ENCODE measurements around the gene GABPB1.
A peak's percentile ranks its signal among the peaks of the same experiment; 100 is the strongest.

The GABPB1 gene

DNA sequence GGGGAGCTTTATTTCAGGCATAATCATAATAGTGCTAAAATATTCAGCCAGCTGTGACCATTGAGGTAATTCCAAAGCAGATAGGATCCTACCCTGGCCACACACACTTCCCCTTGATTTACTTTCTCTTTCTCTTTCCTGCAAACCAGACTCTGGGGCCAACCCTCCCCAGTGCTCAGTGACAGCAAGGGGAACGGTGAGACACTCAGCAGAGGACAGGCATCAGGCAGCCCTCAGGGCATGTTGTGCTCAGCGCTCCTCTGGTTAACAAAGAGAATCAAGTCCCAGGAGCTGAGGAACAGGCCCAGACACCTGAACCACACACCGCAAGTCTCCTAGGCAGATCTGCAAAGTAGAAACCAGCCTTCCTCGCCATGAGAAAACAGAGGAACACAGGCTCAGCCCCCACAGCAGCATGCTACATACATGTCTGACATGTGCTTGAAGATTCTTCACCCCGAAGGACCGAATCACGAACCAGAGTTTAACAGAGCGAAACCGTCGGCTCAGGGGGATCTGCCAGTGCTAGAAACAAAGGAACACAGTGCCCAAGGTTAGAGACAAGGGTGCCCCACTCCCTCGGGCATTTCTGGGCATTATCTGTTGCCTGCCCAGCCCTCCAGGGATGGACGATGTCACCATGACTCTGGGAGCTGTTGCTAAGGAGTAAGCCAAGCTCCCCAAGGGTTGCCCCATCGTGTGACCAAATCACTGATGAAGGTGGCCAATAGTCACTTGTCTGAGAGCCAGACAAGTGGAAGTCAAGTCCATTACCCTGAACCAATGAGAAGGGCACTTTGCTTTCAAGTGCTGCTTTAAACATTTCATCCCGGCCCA, 107.0 kb downstream of the GABPB1 start:
- TF ChIP-seq, protein P1, sequence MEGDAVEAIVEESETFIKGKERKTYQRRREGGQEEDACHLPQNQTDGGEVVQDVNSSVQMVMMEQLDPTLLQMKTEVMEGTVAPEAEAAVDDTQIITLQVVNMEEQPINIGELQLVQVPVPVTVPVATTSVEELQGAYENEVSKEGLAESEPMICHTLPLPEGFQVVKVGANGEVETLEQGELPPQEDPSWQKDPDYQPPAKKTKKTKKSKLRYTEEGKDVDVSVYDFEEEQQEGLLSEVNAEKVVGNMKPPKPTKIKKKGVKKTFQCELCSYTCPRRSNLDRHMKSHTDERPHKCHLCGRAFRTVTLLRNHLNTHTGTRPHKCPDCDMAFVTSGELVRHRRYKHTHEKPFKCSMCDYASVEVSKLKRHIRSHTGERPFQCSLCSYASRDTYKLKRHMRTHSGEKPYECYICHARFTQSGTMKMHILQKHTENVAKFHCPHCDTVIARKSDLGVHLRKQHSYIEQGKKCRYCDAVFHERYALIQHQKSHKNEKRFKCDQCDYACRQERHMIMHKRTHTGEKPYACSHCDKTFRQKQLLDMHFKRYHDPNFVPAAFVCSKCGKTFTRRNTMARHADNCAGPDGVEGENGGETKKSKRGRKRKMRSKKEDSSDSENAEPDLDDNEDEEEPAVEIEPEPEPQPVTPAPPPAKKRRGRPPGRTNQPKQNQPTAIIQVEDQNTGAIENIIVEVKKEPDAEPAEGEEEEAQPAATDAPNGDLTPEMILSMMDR (IDR thresholded peaks at IDR 0.05), result no peak
- Histone ChIP-seq H3K36me3 (no peaks in the 10 kb centered on the region), H3K4me1 (ENCODE audit: control insufficient read depth in 1 of 2, insufficient read depth in 1 of 2, low read depth in 1 of 2, low read length in 1 of 2) (peaks cover 24 to 29% of the 10 kb centered on the region in 2 experiments), H3K4me3 (ENCODE audit: low read depth in 1 of 2, low read length in 1 of 2) (peak overlapping the region; percentile 28 to 31), H3K9me3 (no peaks in the 10 kb centered on the region), H3K27me3 (no peaks in the 10 kb centered on the region), H3K27ac (peak overlapping the region; percentile 91)

DNA sequence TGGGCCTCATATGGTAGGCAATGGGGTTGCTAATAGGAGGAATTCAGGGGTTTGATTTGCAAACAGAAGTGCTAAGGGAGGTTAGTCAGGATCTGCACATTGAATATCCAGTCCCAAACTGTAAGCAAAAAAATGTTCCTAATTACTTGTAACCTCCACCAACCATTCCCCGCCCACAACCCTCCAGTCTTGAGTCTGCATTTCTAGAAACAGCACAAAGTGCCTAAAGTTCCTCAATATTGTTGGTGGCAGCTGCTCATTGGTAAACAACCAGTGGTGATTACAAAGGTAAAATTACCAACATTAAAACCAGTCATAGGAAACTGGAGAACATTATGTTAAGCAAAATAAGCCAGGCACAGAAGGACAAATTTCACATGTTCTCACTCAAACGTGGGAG, 108.4 kb downstream of the GABPB1 start:
- no peak overlapping the region for H3K4me3 ChIP-seq (ENCODE audit: low read depth in 1 of 2, low read length in 1 of 2)
- H3K36me3 ChIP-seq, result no peaks in the 10 kb centered on the region
- H3K9me3 ChIP-seq, result no peaks in the 10 kb centered on the region
- peaks cover 24 to 29% of the 10 kb centered on the region in 2 experiments for H3K4me1 ChIP-seq (ENCODE audit: control insufficient read depth in 1 of 2, insufficient read depth in 1 of 2, low read depth in 1 of 2, low read length in 1 of 2)
- peak overlapping the region; percentile 91 for H3K27ac ChIP-seq
- TF ChIP-seq, protein P1 (IDR thresholded peaks at IDR 0.05), result no peak
- H3K27me3 ChIP-seq, result no peaks in the 10 kb centered on the region

DNA sequence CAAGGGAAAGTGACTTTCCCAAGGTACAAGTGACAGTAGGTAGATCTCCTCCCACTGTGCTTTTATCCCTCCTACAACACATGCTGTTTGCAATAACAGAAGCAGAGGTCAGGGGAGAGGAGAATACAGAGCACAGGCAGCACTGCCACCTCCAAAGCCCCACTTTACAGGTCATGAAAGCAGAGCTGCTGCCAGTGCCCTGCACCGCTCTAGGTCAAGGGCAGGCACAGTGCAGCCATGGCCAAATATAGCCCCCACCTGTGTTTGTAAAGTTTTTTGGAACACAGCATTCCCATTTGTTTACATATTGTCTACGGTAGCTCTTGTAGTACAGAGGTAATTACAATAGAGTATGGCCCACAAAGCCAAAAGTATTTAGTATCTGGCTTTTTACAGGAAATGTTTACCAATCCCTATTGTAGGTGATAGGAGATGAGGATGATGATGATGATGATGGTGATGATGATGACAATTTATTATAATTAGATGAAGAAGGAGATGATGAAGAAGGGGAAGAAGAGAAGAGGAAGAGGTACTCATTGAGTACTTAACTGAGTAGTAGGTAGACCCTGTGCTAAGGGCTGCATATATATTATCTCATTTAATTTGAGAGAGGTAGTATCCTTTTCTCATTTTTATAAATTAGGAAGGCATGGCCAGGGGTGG, 109.9 kb downstream of the GABPB1 start:
- Histone ChIP-seq H3K27ac (no peak overlapping the region), H3K4me3 (ENCODE audit: low read depth in 1 of 2, low read length in 1 of 2) (no peak overlapping the region), H3K36me3 (no peaks in the 10 kb centered on the region), H3K9me3 (no peaks in the 10 kb centered on the region), H3K4me1 (ENCODE audit: control insufficient read depth in 1 of 2, insufficient read depth in 1 of 2, low read depth in 1 of 2, low read length in 1 of 2) (peaks cover 24 to 29% of the 10 kb centered on the region in 2 experiments), H3K27me3 (no peaks in the 10 kb centered on the region)
- TF ChIP-seq, protein P1 (IDR thresholded peaks at IDR 0.05), result no peak

DNA sequence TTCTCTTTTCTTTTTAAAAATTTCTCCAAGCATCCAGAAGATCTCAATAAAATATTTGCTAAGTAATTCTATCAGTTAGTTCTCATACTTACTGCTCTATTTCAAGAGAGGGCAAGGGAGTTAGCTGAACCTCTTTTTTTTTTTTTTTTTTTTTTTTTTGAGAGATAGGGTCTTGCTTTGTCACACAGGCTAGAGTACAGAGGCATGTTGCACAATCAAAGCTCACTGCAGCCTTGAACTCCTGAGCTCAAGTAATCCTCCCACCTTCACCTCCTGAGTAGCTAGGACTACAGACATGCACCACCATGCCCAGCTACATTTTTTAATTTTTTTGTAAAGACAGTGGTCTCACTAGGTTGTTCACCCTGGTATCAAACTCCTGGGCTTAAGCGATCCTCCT, 110.8 kb downstream of the GABPB1 start:
- no peak overlapping the region for H3K4me3 ChIP-seq (ENCODE audit: low read depth in 1 of 2, low read length in 1 of 2)
- H3K36me3 ChIP-seq, result no peaks in the 10 kb centered on the region
- H3K27ac ChIP-seq, result no peak overlapping the region
- H3K9me3 ChIP-seq, result no peaks in the 10 kb centered on the region
- TF ChIP-seq, protein P1 (IDR thresholded peaks at IDR 0.05), result no peak
- no peaks in the 10 kb centered on the region for H3K27me3 ChIP-seq
- peaks cover 22 to 28% of the 10 kb centered on the region in 2 experiments for H3K4me1 ChIP-seq (ENCODE audit: control insufficient read depth in 1 of 2, insufficient read depth in 1 of 2, low read depth in 1 of 2, low read length in 1 of 2)

DNA sequence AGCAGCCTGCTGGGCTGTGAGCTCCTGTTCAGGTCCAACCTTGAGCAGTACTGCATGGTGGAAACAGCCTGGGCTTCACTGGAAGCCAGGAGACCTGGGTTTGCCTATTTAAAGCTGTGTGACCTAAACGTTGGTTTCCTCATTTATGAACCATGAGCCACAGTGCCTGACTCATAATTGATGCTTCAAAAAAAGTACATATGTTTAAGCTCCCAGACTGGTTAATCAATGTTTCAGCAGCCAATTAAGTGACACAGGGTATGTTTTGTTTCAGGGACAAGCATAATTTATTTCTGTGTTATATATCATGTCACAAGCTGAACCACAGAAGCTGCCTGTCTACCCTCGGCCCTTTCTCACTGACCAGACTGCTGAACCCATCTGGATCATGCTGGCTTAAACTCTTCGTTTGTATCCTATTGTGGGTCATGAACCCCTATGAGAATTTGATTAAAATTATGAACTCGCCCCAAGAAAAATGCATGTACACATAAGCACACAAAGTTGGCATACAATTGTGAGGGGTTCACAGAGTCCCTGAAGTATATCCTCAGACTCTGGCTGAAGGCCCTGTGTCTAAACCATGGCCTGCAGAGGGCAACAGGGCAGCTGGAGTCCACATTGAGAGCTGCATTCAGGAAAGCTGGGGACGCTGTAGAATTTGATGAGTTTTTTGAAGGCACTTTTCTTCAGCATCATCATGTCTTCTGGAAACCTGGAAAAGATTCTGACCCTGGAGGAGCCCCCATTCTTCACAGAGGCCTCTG, 113.1 kb downstream of the GABPB1 start:
- peaks cover 2% of the 10 kb centered on the region for H3K36me3 ChIP-seq
- H3K9me3 ChIP-seq, result no peaks in the 10 kb centered on the region
- peaks cover 0 to 5% of the 10 kb centered on the region in 2 experiments for H3K4me1 ChIP-seq (ENCODE audit: control insufficient read depth in 1 of 2, insufficient read depth in 1 of 2, low read depth in 1 of 2, low read length in 1 of 2)
- no peaks in the 10 kb centered on the region for H3K27me3 ChIP-seq
- no peak overlapping the region for H3K27ac ChIP-seq
- TF ChIP-seq, protein P1 (IDR thresholded peaks at IDR 0.05), result no peak
- no peak overlapping the region for H3K4me3 ChIP-seq (ENCODE audit: low read depth in 1 of 2, low read length in 1 of 2)

Measured in neutrophil (primary cell).